OCI-LY3 (cell line): ENCODE results near the gene ABCA4.

Experiments used
- EZH2phosphoT487 ChIP-seq: fragments of 200-600 bp; shearing (Covaris generic); IDR thresholded peaks from 2 replicates; pipeline ENCODE4 v1.6.1; 2018; ENCODE audit warnings: antibody characterized with exemption, mixed run types, low read depth
- TF ChIP-seq, protein P1 (sequence below): fragments of 200-600, 300-600 bp; sonication (generic); IDR thresholded peaks from 2 replicates; pipeline ENCODE4 v1.5.1; 2014; ENCODE audit warnings: antibody characterized with exemption, low read length, low read depth

DNA sequence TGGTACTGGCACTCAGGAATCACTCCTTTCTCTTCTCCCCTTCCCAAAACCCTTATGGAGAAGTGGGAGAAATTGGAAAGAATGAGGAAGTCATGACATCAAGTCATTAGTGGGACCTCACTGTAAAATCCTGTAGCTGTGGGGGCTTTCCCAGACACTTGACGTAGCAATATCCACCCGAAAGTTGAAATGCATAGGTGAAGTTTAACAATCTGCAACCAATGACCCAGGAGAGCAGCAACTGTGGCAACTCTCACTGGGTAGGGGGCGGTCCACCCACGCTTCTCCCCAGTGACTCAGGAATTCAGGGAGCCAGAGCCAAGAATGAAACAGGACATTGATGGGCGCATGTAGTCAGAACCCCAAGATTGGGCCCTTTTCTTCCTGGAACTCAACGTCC is 27.0 kb downstream of the ABCA4 start:
- TF ChIP-seq, protein P1, sequence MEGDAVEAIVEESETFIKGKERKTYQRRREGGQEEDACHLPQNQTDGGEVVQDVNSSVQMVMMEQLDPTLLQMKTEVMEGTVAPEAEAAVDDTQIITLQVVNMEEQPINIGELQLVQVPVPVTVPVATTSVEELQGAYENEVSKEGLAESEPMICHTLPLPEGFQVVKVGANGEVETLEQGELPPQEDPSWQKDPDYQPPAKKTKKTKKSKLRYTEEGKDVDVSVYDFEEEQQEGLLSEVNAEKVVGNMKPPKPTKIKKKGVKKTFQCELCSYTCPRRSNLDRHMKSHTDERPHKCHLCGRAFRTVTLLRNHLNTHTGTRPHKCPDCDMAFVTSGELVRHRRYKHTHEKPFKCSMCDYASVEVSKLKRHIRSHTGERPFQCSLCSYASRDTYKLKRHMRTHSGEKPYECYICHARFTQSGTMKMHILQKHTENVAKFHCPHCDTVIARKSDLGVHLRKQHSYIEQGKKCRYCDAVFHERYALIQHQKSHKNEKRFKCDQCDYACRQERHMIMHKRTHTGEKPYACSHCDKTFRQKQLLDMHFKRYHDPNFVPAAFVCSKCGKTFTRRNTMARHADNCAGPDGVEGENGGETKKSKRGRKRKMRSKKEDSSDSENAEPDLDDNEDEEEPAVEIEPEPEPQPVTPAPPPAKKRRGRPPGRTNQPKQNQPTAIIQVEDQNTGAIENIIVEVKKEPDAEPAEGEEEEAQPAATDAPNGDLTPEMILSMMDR = no peak
- no peak for TF ChIP-seq EZH2phosphoT487
